Measurements from ENCODE around the gene CDK16.
"Not testable (repeated sequence)": the region's sequence is repeated elsewhere in the genome, so short reads cannot be mapped to it uniquely, and the experiment has no call there.

CDK16 gene

DNA sequence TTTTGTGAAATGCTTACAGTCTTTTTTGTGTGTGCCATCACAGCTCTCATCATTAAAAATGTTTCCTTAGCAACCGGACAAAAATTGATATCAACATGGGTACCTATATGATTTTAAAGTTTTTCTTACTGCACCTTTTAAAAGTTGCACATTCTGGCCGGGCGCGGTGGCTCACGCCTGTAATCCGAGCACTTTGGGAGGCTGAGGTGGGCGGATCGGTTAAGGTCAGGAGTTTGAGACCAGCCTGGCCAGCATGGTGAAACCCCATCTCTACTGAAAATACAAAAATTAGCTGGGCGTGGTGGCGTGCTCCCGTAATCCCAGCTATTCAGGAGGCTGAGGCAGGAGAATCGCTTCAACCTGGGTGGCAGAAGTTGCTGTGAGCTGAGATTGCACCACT lies 39.1 kb downstream of the CDK16 start:
- not testable (repeated sequence) for DNase-seq

DNA sequence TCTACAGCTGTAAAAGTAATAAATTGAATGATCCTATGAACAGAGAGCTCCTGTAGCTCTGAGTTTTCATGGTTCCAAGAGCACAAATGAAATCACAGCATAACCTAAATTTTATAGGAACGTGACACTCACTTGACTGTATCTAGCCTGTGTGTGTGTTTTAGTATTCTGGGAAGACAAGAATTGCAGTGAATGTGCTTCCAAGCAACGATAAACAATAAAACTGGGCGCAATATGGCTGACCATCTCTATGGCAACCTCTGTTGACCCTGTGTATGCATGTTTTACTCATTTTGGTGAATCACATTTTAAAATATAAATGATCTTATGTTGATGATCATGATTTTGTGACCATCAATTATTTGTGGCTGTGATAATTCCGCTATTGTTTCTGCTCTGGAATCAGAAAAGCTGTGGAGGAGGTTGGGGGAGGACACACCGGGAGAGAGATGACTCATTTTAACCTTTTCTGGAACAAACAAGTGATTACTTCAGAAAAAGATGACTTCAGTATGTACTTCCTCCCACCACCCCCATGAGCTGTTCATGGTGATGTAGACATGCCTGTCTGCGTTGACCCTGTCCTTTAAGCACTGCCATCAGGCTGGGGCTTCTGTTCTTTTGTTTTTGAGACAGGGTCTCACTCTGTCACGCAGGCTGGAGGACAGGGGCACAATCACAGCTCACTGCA lies 46.1 kb downstream of the CDK16 start:
- peak; percentile 58 for DNase-seq

DNA sequence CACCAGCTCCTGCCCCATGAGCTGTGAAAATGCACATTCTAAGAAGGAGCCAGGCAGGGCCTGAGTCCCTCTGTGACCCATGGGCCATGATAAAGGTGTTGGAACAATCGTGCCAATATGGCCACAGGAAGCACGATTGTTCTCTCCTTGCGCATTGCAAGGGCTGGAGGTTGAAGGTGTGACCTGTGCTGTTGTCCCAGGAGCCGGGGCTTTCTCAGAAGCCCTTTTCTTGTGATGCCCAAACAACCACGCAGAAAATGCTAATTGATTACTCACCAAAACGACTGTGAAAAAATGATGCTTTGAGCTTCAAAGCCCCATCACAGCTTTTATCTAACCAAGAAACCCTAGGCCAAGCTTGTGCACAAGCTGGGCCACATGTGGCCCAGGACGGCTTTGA lies 48.2 kb downstream of the CDK16 start:
- DNase-seq = no peak

DNA sequence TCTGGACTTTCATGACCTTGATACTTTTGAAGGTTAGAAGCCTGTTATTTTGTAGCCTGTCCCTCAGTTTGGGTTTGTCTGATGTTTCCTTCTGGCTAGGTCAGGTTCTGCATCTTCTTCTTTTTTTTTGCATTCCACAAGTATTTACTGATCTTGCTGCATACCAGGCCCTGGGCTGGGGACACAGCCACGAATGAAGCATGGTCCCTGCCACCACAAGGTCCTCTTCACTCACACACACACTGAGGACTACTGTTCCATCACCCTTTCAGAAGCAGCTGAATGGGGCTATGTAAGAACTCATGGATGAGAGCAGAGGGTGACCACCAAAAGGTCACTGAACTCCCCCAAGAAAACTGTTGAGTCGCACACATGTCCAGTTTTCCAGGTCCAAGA lies 53.5 kb downstream of the CDK16 start:
- no peak for DNase-seq

DNA sequence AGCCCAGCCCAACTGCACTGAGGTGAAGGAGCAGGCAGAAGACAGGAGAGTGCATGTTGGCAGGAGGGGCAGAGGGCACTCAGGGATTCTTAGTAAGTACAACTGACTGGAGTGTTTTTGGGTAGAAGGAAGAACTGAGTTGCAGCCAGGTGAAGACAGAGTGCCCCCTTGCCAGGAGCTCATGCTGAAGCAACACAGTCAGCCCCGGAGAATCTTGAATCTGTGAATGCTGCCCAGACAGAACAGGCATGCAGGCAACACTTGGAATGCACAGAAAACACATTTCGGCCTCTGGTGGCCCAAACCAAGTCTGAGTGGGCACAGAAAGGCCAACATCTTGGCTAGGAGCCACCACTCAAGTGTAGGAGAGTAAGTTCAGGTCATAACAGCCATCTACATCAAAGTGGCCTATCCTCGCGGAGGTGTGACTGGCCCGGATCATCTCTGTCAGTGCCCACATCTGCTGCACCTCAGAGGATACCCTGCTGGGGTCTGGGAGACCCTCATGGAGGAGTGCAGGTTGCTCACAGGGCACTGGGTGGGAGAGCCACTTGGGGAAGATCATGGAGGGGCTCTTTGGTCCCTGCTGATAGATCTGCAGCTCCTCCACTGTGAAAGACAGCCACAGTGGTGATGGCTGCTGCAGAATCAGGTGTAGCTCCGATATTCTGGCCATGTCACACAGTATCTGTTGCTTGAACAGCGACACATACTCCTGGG lies 54.7 kb downstream of the CDK16 start:
- no peak for DNase-seq

DNA sequence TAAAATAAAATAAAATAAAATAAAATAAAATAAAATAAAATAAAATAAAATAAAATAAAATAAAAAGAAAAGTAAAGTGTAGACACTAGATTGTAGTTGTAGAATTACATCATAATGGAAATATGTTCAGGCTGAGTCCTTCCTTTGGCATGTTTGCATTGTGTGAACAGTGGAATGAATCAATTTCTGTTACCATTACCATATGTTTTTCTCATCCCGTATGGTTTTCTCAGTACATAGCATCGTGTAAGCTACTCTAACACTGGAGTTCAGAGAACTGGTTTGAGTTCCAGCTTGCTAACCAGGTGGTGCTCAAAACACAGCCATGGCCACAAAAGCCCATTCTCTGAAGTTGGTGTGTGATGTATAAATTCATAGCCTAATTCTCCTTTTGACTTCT lies 60.2 kb downstream of the CDK16 start:
- no peak for DNase-seq
